ENCODE data around the gene NDP.

Gene NDP

DNA sequence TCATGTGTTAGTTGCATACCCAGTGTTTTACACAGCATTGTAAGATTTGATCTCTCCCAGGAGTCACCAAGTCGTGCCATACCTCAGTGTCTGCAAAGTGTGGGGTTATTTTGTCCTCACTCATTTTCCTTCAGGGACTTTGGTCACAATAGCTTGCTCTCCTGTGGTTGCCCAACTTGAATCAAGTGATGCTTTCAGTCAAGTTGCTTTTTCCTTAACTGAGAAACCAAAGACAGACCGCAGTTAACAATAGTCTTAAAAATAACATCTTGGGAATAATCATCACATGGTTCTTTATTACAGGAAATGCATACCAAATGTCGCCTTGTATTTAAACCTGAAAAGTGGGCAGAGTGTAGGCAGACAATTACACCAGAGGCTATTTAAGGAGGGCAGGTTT lies 44.5 kb upstream of the NDP start:
- Histone ChIP-seq H2AFZ (ENCODE audit: low read depth) (no peak overlapping the region), H4K20me1 (ENCODE audit: insufficient read depth) (no peaks in the 10 kb centered on the region), H3K27me3 (ENCODE audit: insufficient read depth, low read depth) (no peaks in the 10 kb centered on the region), H3K27ac (no peak overlapping the region), H3K4me3 (IDR thresholded peaks at IDR 0.05; ENCODE audit: insufficient read depth, low read depth, low read length) (no peak overlapping the region), H3K9ac (no peak overlapping the region), H3K79me2 (ENCODE audit: insufficient read depth, low read depth) (no peaks in the 10 kb centered on the region), H3K4me1 (ENCODE audit: low read depth, poor library complexity, severe bottlenecking) (no peaks in the 10 kb centered on the region), H3K4me2 (no peak overlapping the region), H3K36me3 (ENCODE audit: insufficient read depth) (no peaks in the 10 kb centered on the region)
- TF ChIP-seq, protein P1, sequence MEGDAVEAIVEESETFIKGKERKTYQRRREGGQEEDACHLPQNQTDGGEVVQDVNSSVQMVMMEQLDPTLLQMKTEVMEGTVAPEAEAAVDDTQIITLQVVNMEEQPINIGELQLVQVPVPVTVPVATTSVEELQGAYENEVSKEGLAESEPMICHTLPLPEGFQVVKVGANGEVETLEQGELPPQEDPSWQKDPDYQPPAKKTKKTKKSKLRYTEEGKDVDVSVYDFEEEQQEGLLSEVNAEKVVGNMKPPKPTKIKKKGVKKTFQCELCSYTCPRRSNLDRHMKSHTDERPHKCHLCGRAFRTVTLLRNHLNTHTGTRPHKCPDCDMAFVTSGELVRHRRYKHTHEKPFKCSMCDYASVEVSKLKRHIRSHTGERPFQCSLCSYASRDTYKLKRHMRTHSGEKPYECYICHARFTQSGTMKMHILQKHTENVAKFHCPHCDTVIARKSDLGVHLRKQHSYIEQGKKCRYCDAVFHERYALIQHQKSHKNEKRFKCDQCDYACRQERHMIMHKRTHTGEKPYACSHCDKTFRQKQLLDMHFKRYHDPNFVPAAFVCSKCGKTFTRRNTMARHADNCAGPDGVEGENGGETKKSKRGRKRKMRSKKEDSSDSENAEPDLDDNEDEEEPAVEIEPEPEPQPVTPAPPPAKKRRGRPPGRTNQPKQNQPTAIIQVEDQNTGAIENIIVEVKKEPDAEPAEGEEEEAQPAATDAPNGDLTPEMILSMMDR (conservative IDR thresholded peaks at IDR 0.05; ENCODE audit: low read depth, low read length) = no peak

DNA sequence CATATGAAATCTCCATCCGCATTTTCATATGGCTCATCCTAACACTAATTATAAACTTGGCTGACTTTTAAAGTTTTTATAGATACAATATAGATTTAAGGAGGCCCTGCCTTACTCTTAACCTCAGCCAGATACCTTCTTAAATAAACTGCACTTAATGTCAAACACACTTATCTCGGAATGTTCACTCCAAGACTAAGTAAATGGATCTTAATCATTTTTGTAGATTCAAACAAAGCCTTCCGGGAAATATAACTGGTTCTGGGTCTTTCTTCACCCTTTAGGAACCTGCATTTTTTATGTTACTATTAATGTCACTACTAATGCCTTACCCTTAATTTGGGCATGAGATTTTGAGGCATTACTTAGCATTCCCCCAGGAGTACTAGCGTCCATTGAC lies 43.7 kb upstream of the NDP start:
- Histone ChIP-seq H2AFZ (ENCODE audit: low read depth) (no peak overlapping the region), H3K4me2 (no peak overlapping the region), H3K27me3 (ENCODE audit: insufficient read depth, low read depth) (no peaks in the 10 kb centered on the region), H3K4me3 (IDR thresholded peaks at IDR 0.05; ENCODE audit: insufficient read depth, low read depth, low read length) (no peak overlapping the region), H3K27ac (no peak overlapping the region), H4K20me1 (ENCODE audit: insufficient read depth) (no peaks in the 10 kb centered on the region), H3K79me2 (ENCODE audit: insufficient read depth, low read depth) (no peaks in the 10 kb centered on the region), H3K9ac (no peak overlapping the region), H3K36me3 (ENCODE audit: insufficient read depth) (no peaks in the 10 kb centered on the region), H3K4me1 (ENCODE audit: low read depth, poor library complexity, severe bottlenecking) (no peaks in the 10 kb centered on the region)
- TF ChIP-seq, protein P1 (conservative IDR thresholded peaks at IDR 0.05; ENCODE audit: low read depth, low read length) = no peak

DNA sequence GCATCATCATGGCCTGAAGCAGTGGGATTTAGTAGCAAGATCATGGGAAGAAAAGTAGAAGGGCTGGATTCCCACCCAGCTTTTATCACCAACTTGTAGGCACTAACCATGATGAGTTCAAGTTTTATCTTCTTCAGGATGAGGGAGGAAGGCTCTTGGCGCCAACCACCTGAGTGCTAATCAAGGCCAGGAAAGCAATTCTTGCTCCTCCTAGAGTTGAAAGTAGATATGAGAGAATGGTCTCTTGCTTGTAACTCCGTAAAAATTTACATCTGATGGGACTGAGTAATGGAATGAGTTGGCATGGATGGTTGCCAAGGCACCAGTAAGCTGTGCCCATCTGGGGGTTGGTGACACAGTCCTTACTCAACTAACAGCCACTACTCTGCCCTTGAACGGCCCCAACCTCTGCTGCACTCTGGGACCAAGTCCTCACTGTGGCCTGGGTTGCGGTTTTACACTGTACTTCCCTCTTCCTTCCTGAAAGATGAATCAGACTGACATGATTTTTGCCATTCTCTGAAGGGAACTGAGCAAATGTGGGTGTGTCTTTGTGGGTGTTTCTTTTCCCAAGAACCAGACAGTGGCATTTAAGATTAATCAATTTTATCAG lies 39.4 kb upstream of the NDP start:
- no peak overlapping the region for H3K27ac ChIP-seq

DNA sequence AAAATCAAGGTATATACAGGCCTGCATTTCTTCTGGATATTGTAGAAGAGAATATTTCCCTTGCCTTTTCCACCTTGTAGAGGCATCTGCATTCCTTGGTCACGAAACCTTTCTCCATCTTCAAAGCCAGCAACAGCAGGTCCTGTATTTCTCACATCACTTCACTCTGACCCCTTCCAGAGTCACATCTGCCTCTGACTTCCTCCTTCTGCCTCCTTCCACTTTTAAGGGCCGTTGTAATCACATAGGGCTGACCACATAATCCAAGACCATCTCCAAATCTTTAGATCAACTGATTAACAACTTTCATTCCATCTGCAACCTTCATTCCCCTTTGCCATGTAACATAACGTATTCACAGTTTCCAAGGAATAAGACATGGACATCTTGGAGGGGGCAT lies 38.3 kb upstream of the NDP start:
- Histone ChIP-seq H3K4me1 (ENCODE audit: low read depth, poor library complexity, severe bottlenecking) (no peaks in the 10 kb centered on the region), H3K4me3 (IDR thresholded peaks at IDR 0.05; ENCODE audit: insufficient read depth, low read depth, low read length) (no peak overlapping the region), H3K36me3 (ENCODE audit: insufficient read depth) (no peaks in the 10 kb centered on the region), H2AFZ (ENCODE audit: low read depth) (no peak overlapping the region), H3K27me3 (ENCODE audit: insufficient read depth, low read depth) (no peaks in the 10 kb centered on the region), H3K27ac (no peak overlapping the region), H3K79me2 (ENCODE audit: insufficient read depth, low read depth) (no peaks in the 10 kb centered on the region), H4K20me1 (ENCODE audit: insufficient read depth) (no peaks in the 10 kb centered on the region), H3K9ac (no peak overlapping the region), H3K4me2 (no peak overlapping the region)
- TF ChIP-seq, protein P1 (conservative IDR thresholded peaks at IDR 0.05; ENCODE audit: low read depth, low read length) = no peak

More for the DNA sequence above, 39.4 kb upstream of the NDP start:
- Histone ChIP-seq H3K27me3 (ENCODE audit: insufficient read depth, low read depth) (no peaks in the 10 kb centered on the region), H2AFZ (ENCODE audit: low read depth) (no peak overlapping the region), H4K20me1 (ENCODE audit: insufficient read depth) (no peaks in the 10 kb centered on the region), H3K4me1 (ENCODE audit: low read depth, poor library complexity, severe bottlenecking) (no peaks in the 10 kb centered on the region), H3K4me3 (IDR thresholded peaks at IDR 0.05; ENCODE audit: insufficient read depth, low read depth, low read length) (no peak overlapping the region), H3K9ac (no peak overlapping the region), H3K36me3 (ENCODE audit: insufficient read depth) (no peaks in the 10 kb centered on the region), H3K79me2 (ENCODE audit: insufficient read depth, low read depth) (no peaks in the 10 kb centered on the region), H3K4me2 (no peak overlapping the region)
- TF ChIP-seq, protein P1 (conservative IDR thresholded peaks at IDR 0.05; ENCODE audit: low read depth, low read length) = no peak

Measured in KMS-11 (cell line).